Kidney (tissue), 14 donors: Measurements from ENCODE around the gene SHC4. TPM values are rescaled to one million over a fixed set of nuclear protein-coding genes. Genes with fewer than 3 reads are reported as not detected.

Source experiments
- DNase-seq, 5 donors: peaks; one replicate each; pipeline ENCODE4 v3.0.0-alpha.2; 2013 to 2020
- FAIRE-seq: peaks from 2 replicates; lab custom pipeline; 2012; peaks lifted over from hg19 to GRCh38; lab: Jason Lieb, UNC
- H3K27ac ChIP-seq, 2 donors: one replicate each; pipeline ENCODE4 v1.7.0; 2013; ENCODE audit warnings: low read depth in 2 of 2, low read length in 2 of 2, inconsistent platforms in 1 of 2
- H3K27me3 ChIP-seq: one replicate; pipeline ENCODE4 v1.7.1; 2013; ENCODE audit warnings: low read length, inconsistent platforms; ENCODE audit not compliant: control insufficient read depth, insufficient read depth
- H3K36me3 ChIP-seq, 3 donors: one replicate each; pipeline versions ENCODE4 v1.7.0 to v1.7.1; 2013; ENCODE audit warnings: low read length in 3 of 3, control low read depth in 1 of 3, inconsistent platforms in 1 of 3; ENCODE audit not compliant: insufficient read depth in 3 of 3, control insufficient read depth in 2 of 3
- H3K4me1 ChIP-seq, 3 donors: one replicate each; pipeline versions ENCODE4 v1.7.0 to v1.7.1; 2013; ENCODE audit warnings: low read length in 3 of 3, inconsistent platforms in 1 of 3, low read depth in 1 of 3; ENCODE audit not compliant: control insufficient read depth in 2 of 3, insufficient read depth in 2 of 3
- H3K4me3 ChIP-seq, 3 donors: one replicate each; pipeline versions ENCODE4 v1.7.0 to v1.8.1; 2013; ENCODE audit warnings: low read length in 3 of 3, control low read depth in 1 of 3, inconsistent platforms in 1 of 3
- H3K9ac ChIP-seq, 3 donors: one replicate each; pipeline versions ENCODE4 v1.7.0 to v1.7.1; 2013; ENCODE audit warnings: low read length in 3 of 3, control low read depth in 1 of 3, inconsistent platforms in 1 of 3
- H3K9me3 ChIP-seq, 3 donors: one replicate each; pipeline versions ENCODE4 v1.7.0 to v1.7.1; 2013; ENCODE audit warnings: low read length in 3 of 3, control low read depth in 1 of 3, inconsistent platforms in 1 of 3; ENCODE audit not compliant: control insufficient read depth in 2 of 3, insufficient read depth in 1 of 3
- intact Hi-C: fragments of 100-400 bp; cut with DNase I; formaldehyde crosslinking; loops from one replicate; pipeline ENCODE4 v1.11.1; 2022
- polyA plus RNA-seq: library from polyadenylated mRNA; stranded (reverse); fragments of 350-450 nt; fragmentation: Illumina TruSeq; extraction: RNeasy Lipid Tissue Mini Kit (QIAGEN cat#74804); gene quantifications from one replicate; pipeline ENCODE4 v1.2.3, GENCODE V29; 2014; ENCODE audit warnings: low read depth, low replicate concordance; ENCODE audit not compliant: insufficient read depth
- total RNA-seq: library from RNA; stranded (reverse); fragmentation: NEBNext Ultra II Directional; extraction: Animal tissue kit (Norgen Biotek cat#: 25700); gene quantifications from one replicate; pipeline ENCODE4 v1.2.1, GENCODE V29; 2021
- TF ChIP-seq, protein P1 (sequence below): IDR thresholded peaks from 3 replicates; pipeline ENCODE4 v1.5.1; 2012; ENCODE audit warnings: mild to moderate bottlenecking, moderate library complexity, borderline replicate concordance; ENCODE audit not compliant: insufficient read depth; ENCODE audit errors: extremely low read depth
- donor health status: control.
- donor health status: control.
- donor health status: control.
- donor health status: control.
- donor health status: control.
- donor health status: DM: yes; HTN: yes; CAD: no.
- donor health status: Normal renal cell carcinoma (clear cell type).

The SHC4 gene
- total and polyA plus RNA-seq, 2 donors from 2014 or later: 0.47 to 0.50 TPM

DNA sequence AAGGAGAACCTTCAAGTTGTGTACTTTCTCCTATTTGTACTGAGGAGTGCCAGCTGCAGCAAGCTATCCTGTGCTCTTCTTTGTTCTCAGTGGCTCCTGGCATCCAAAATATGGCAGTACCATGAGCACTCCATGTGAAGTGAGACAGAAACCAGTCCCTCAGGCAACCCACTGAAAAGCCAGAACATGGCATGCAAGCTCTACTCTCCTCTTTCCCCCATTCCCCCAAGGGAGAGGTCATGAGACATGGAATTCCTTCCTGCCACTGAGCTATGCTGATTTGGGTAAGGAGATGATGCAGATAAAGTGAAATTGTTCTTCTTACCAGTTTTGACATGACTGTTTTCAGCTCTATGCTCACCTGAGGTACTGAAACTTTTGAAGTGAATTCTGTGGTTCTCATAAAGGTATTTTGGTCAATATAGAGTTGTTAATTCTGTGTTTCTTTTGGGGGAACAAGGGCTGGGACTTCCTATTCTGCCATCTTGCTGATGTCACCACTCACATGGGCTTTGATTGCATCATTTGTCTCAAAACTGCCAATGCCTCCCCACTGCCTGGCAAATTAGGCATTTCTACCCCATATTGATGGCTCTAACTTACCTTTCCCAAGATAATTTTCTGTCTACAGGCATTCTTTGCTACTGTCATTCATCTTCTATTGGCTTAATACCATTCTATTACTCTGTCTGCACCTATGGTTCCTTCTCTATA, 130.0 kb downstream of the SHC4 start:
- Histone ChIP-seq H3K36me3 (no peaks in the 10 kb centered on the region), H3K27ac (no peak overlapping the region), H3K4me3 (no peak overlapping the region), H3K27me3 (no peaks in the 10 kb centered on the region), H3K9ac (no peak overlapping the region), H3K9me3 (no peaks in the 10 kb centered on the region), H3K4me1 (no peaks in the 10 kb centered on the region)
- intact Hi-C loops: no loop called here
- FAIRE-seq (no peak), DNase-seq (no peak)
- TF ChIP-seq, protein P1, sequence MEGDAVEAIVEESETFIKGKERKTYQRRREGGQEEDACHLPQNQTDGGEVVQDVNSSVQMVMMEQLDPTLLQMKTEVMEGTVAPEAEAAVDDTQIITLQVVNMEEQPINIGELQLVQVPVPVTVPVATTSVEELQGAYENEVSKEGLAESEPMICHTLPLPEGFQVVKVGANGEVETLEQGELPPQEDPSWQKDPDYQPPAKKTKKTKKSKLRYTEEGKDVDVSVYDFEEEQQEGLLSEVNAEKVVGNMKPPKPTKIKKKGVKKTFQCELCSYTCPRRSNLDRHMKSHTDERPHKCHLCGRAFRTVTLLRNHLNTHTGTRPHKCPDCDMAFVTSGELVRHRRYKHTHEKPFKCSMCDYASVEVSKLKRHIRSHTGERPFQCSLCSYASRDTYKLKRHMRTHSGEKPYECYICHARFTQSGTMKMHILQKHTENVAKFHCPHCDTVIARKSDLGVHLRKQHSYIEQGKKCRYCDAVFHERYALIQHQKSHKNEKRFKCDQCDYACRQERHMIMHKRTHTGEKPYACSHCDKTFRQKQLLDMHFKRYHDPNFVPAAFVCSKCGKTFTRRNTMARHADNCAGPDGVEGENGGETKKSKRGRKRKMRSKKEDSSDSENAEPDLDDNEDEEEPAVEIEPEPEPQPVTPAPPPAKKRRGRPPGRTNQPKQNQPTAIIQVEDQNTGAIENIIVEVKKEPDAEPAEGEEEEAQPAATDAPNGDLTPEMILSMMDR: no peak

DNA sequence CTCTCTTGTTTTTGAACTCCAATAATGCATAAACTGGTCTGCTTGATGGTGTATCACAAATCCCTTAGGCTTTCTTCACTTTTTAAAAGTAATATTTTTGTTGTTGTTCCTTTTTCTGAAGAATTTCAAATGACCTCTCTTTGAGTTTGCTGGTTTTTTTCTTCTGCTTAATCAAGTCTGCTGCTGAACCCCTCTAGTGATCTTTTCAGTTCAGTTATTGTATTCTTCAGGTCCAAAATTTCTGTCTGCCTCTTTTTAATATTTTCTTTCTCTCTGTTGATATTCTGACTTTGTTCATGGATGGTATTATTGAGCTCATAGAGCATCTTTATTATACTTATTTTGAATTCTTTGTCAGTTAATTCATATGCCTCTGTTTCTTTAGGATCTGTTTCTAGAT, 131.1 kb downstream of the SHC4 start:
- H3K4me3 ChIP-seq: no peak overlapping the region
- TF ChIP-seq, protein P1: no peak
- FAIRE-seq (no peak), DNase-seq (no peak)
- H3K9me3 ChIP-seq: no peaks in the 10 kb centered on the region
- H3K36me3 ChIP-seq: no peaks in the 10 kb centered on the region
- no peak overlapping the region for H3K27ac ChIP-seq
- intact Hi-C loops: no loop called here
- H3K9ac ChIP-seq: no peak overlapping the region
- H3K27me3 ChIP-seq: no peaks in the 10 kb centered on the region
- no peaks in the 10 kb centered on the region for H3K4me1 ChIP-seq

DNA sequence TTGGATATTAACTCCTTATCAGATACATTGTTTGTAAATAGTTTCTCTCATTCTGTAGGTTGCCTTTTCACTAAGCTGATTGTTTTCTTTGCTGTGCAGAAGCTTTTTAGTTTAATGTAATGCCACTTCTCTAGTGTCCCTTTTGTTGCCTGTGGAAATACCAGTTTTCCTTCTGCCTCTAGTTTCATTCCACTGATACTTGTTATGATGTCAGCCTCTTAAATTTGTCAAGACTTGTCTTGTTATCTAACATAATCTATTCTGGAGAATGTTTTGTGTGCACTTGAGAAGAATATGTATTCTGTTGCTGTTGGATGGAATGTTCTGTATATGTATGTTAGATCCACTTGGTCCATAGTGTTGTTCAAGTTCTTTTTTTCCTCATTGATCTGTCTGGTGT, 134.8 kb downstream of the SHC4 start:
- H3K4me3 ChIP-seq: no peak overlapping the region
- H3K36me3 ChIP-seq: no peaks in the 10 kb centered on the region
- intact Hi-C loops: no loop called here
- H3K4me1 ChIP-seq: no peaks in the 10 kb centered on the region
- TF ChIP-seq, protein P1: no peak
- DNase-seq: no peak
- H3K27ac ChIP-seq: no peak overlapping the region
- no peaks in the 10 kb centered on the region for H3K27me3 ChIP-seq
- FAIRE-seq: no peak
- no peaks in the 10 kb centered on the region for H3K9me3 ChIP-seq
- H3K9ac ChIP-seq: no peak overlapping the region

DNA sequence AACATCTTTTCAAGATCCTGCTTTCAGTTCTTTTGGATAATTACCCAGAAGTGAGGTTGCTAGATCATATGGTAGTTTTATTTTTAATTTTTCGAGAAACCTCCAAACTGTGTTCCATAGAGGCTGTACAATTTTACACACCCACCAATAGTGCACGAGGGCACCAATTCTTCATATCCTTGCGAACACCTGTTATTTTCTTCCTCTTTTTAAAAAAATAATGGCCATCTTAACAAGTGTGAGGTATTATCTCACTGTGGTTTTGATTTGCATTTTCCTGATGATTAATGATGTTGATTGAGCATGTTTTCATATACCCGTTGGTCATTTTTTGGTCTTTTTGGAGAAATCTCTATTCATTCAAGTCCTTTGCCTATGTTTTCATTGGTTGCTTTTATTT, 135.2 kb downstream of the SHC4 start:
- H3K9ac ChIP-seq: no peak overlapping the region
- H3K9me3 ChIP-seq: no peaks in the 10 kb centered on the region
- no peak for FAIRE-seq
- H3K4me1 ChIP-seq: no peaks in the 10 kb centered on the region
- TF ChIP-seq, protein P1: no peak
- DNase-seq: no peak
- H3K27me3 ChIP-seq: no peaks in the 10 kb centered on the region
- intact Hi-C loops: no loop called here
- H3K36me3 ChIP-seq: no peaks in the 10 kb centered on the region
- no peak overlapping the region for H3K4me3 ChIP-seq
- H3K27ac ChIP-seq: no peak overlapping the region
